ENCODE results near the gene KIAA0513.

DNA sequence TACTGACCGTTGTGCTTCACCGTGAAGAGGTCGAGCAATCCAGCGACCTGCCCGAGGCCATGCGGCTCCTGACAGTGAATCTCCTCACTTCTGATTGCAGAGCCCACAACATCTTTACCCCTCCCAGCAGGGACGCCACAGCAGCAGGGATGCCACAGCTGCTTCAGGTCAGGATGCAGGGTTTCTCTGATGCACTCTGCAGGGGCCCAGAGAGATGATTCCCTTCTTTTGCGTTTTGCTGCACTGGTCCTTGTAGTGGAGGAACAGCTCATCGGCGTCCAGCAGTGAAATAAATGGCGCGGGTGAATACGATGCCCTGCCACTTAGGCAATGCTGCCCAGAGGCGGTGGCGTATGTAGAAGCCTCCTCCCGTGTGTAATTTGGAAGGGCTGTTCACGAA, 5.6 kb downstream of the KIAA0513 start:
- TF ChIP-seq, protein P1, sequence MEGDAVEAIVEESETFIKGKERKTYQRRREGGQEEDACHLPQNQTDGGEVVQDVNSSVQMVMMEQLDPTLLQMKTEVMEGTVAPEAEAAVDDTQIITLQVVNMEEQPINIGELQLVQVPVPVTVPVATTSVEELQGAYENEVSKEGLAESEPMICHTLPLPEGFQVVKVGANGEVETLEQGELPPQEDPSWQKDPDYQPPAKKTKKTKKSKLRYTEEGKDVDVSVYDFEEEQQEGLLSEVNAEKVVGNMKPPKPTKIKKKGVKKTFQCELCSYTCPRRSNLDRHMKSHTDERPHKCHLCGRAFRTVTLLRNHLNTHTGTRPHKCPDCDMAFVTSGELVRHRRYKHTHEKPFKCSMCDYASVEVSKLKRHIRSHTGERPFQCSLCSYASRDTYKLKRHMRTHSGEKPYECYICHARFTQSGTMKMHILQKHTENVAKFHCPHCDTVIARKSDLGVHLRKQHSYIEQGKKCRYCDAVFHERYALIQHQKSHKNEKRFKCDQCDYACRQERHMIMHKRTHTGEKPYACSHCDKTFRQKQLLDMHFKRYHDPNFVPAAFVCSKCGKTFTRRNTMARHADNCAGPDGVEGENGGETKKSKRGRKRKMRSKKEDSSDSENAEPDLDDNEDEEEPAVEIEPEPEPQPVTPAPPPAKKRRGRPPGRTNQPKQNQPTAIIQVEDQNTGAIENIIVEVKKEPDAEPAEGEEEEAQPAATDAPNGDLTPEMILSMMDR (IDR thresholded peaks at IDR 0.05; ENCODE audit: borderline replicate concordance, extremely low read depth, low read length, poor library complexity, severe bottlenecking): no peak
- no peak for TF ChIP-seq EZH2 (IDR thresholded peaks at IDR 0.05; ENCODE audit: borderline replicate concordance, low read depth, low read length, severe bottlenecking)

Measured in DND-41 (cell line).